22Rv1 (cell line): ENCODE results near the gene RAB35.

Source experiments
- H3K27ac ChIP-seq: fragments of 450-650 bp; 2 replicates; pipeline ENCODE4 v1.5.1; 2017
- CTCF ChIP-seq: fragments of 450-650 bp; IDR thresholded peaks from 2 replicates; pipeline ENCODE4 v1.5.1; 2017; ENCODE audit warnings: mild to moderate bottlenecking
- ZFX ChIP-seq: fragments of 450-650 bp; IDR thresholded peaks from 2 replicates; pipeline ENCODE4 v1.6.1; 2017; ENCODE audit warnings: antibody characterized with exemption, borderline replicate concordance

RAB35 gene

GRCh38 chr12:120091371-120092090, 25.0 kb downstream of the RAB35 start:
- H3K27ac ChIP-seq = peak overlapping the region; percentile 44
- TF ChIP-seq ZFX (no peak), CTCF (no peak)

- peak overlapping the region; percentile 44 for H3K27ac ChIP-seq
- TF ChIP-seq ZFX = no peak
- TF ChIP-seq CTCF = no peak
Measured at GRCh38 chr12:120090626-120091295, 25.8 kb downstream of the RAB35 start.

GRCh38 chr12:120090206-120090605, 26.3 kb downstream of the RAB35 start:
- TF ChIP-seq CTCF = no peak
- peak overlapping the region; percentile 44 for H3K27ac ChIP-seq

GRCh38 chr12:120089796-120090195, 26.8 kb downstream of the RAB35 start:
- TF ChIP-seq CTCF (no peak), ZFX (no peak)
- H3K27ac ChIP-seq = peak overlapping the region; percentile 44

- TF ChIP-seq CTCF = no peak
- TF ChIP-seq ZFX = no peak
- peak overlapping the region; percentile 44 for H3K27ac ChIP-seq
Measured at GRCh38 chr12:120089105-120089504, 27.4 kb downstream of the RAB35 start.

GRCh38 chr12:120086801-120087621, 29.5 kb downstream of the RAB35 start:
- H3K27ac ChIP-seq = peak overlapping the region; percentile 78
- no peak for TF ChIP-seq ZFX
- TF ChIP-seq CTCF = peak; percentile 100
